HG02840 (cell line): ENCODE measurements around the gene SMARCA2.

Source experiments
- ATAC-seq: cut with Tn5 transposase; IDR thresholded peaks from one replicate; pipeline ENCODE4 v1.9.1; 2021; ENCODE audit warnings: mild to moderate bottlenecking, moderate library complexity, moderate number of reproducible peaks; ENCODE audit not compliant: unreplicated experiment, low FRiP score

Gene SMARCA2

DNA sequence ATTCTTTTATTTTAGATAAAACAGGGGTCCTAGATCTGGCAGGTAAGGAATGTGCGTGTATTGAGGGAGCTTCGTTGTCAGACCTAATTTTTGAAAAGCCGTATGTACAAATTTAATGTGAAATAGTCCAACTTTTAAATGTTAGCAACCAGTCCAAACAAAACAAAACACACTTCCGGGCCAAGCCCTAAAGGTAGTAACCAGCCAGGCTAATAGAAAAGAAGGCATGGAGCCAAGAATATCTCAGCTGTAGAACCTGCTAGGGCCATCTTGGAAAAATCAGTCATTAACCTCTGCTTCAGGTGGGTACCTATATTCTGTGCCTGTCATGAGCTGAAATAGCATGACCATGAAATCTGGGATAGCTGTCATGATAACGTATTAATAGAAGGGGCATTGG lies 71.0 kb downstream of the SMARCA2 start:
- no peak for ATAC-seq

DNA sequence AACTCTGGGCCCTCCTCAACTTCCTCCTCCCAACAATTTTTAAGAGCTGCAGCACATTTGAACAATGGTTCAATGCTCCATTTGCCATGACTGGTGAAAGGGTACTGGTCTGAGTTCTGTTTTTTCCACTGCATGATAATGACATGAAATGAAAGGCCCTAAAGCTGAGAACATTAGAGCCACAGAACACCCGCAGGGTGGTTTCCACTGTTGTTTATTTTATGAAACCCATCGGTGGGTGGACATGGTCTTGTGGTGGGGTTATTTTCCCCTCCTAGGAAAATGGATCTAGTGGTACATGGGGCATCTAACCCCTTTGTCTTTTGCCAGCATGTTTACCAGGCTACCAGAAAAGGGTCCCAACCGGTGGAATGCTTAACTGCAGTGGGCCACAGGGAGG lies 71.8 kb downstream of the SMARCA2 start:
- ATAC-seq: no peak

- no peak for ATAC-seq
Observed at GRCh38 chr9:2087500-2088313, 72.6 kb downstream of the SMARCA2 start.

DNA sequence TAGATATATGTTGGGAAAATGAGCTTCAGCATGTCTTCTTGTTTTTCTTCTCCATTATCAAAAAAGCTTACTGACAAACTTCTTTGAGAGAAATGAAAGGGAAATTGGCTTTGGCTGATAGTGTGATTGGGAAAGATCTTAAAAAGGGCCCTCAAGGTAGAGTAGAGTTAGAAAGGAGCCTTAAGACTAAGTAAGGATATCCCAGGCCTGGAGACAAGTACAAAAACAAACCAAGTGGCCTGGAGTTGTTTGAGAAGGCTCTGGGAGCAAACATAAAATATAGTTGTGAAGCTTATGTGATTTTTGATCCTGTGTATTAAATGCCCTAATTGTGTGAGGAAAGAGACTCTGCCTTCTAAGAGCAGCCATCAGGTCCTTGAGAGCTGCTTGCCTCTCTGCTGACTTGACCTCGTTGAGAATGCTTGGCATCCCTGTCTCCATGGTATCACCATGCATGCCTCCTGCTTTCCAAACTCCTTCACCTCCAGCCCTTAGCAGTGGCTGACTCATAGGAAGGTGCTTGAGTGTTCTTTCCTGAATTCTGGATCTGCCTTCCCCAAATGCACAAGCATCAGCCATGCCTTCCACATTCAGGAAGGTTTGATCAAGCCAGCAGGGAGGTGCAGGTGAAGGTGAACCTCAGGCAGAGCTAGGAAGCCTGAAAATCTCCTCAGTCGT lies 78.9 kb downstream of the SMARCA2 start:
- no peak for ATAC-seq

- ATAC-seq: no peak
Observed at GRCh38 chr9:2096376-2096970, 81.3 kb downstream of the SMARCA2 start.

DNA sequence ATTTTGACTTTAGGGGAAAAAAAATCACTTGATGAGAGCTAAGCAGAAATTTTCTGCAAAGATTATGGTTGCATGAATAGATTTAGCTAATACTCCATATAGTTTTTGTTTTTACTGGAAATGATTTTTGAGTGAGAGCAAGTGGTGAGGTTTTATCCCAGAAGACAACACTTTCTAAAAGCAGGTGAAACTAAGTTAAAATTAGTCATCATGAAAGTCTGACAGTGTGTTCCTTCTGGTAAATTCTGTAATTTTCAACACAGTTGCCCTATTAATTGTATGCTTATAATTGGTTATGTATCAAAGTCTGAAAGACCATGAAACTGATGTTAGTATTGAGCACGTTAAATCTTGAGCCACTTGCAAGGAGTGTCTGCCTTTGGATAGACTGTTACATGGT lies 91.5 kb downstream of the SMARCA2 start:
- no peak for ATAC-seq

GRCh38 chr9:2107906-2108451 lies 92.8 kb downstream of the SMARCA2 start:
- ATAC-seq: no peak

DNA sequence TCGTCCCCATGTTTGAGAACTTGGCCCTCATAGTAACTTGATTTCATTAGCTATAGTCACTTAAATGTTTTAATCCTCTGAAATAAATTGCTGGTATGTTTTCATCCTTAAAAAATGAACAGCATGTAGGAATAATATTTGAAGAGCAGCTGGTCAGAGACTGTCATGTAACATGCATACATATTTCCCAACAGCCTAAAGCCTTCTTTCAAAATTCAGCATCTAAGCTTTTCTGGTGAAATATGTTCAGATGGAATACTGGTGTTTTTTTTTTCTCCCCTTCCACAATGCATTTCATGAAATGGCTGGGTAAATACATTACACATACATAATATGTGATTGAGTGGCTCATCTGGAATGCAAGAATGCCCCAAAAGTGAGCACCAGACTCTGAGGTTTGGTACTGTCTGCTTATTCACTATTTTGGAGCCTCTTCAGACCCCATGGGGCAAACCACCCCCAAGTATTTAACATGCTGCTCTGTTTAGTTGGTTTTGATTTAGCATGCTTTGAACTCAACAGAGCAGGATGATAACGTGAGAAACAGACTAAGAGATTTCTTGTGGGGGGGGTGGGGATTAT lies 94.0 kb downstream of the SMARCA2 start:
- no peak for ATAC-seq

GRCh38 chr9:2110036-2110435 lies 94.9 kb downstream of the SMARCA2 start:
- ATAC-seq: no peak

DNA sequence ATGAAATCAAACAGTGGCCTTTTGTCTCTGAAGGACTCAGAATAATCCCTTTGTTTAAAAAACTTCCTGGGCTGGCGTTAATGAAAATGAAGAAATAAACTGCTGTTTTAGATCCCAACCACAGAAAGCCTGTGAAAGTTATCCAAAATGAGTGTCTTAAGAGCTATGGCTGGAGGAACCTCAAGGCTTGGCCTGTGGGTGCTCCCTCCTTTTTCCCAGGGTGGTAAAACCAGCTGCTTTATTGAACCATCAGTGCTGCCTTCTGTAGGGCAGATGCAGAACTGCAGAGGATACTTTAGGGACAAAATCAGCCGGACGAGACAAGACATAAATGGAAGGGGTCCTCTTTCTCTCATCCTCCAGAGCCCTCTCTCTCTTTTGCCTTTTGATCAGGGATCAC lies 100.9 kb downstream of the SMARCA2 start:
- ATAC-seq: no peak

DNA sequence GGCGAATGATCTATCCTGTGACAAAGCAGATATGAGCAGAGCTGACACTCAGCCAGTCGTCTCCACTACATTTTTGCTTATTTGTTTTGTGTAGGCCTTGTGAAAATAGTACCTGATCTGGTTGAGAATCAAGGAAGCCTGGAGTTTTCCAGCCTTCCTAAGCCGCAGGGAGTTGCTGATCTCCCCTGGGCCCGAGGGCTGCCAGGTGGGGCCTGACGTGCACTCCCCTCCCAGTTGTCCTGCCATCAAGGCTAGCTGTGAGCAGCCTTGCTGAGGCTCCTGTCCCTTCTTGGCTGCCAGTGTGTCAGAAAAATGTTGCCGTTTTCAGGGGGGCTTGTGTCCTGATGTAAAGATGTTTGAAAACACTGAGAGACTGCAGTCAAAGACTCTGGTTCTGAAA lies 102.4 kb downstream of the SMARCA2 start:
- ATAC-seq: no peak

DNA sequence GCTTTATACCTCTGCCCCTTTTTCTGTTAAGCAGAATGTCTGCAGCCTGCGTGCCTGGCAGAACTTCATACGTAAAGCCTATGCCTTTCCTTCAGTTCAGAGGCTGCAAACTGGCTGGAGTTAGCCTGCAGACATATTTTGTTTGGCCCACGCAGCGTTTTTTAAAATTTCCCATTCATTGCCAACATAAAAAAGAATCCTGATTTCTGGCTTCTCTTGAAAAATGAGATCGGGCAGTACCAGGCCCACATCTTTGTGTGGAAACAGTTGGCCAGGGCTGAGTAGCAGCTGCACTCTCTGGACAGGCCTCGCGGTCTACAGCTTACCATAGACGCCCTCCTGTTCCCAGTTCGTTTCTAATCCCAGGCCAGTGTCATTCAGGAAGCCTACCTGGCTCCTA lies 104.4 kb downstream of the SMARCA2 start:
- ATAC-seq: no peak

DNA sequence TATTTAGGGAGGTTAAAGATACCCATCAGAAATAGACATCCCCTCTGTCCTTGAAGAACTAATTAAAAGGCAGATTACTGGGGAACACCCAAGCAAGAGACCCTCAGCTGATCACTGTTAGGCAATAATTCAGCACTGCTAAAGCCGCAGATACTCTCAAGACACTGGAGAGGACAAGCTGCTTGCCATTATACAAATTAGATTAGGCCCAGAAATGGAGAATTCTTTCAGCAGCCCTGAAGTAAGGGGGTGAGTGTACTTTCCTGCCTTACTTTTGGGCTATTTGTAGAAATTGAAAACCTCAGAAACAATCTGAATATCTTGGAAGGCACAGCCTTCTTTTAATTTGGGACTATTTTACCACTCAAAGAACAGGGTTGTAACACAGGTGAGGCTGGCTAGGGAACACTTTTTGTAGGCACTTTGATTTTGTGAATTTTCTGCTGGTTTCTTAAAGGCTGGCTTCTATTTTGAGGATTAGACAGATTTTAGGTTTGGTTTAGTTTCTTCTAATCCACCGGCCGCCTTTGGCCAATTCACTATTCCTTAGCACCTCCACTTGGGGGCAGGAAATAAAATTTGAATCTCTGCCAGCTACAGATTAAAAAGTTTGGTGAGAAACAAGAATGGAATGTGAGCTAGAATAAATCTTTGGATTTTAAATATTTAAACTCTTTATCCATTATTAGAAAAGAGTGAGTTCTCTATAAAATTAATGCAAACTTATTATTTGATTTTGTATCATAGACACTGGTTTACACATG lies 106.0 kb downstream of the SMARCA2 start:
- no peak for ATAC-seq

DNA sequence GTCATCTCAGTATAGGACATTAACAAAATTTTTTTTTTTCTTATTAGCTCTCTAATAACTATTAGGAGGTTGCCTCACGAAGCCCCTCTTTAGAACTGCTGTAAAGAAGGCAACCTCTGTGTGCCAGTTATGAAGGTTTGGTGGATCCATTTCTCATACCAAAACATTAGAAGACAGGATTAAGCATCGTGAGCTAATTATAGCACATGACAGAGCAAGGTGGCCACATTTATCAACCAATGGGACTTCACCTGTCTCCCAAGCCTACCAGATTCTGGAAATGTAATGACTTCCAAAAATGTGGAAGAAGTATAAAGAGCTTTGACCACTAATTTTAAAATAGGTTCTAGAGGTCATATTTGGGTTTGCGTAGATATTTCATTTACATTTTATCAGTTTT lies 107.2 kb downstream of the SMARCA2 start:
- ATAC-seq: no peak

DNA sequence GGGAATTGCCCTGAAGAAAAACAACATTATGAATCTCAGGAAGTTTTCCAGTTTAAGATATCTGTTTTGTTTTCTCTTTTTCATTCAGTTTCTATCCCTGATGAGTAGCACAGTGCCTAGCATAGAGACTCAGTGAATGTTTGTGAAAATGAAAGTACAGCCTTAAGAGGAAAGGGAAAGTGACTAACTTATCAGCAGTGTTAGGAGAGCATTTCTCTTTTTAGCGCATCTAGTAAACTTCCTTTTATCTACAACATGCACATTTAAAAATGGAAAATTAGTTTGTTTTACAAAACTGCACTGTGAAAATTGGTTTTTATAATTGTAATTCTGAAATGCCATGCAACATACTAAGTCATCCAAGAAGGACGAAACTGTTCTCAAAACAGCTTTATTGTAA lies 110.8 kb downstream of the SMARCA2 start:
- ATAC-seq: peak; percentile 77

DNA sequence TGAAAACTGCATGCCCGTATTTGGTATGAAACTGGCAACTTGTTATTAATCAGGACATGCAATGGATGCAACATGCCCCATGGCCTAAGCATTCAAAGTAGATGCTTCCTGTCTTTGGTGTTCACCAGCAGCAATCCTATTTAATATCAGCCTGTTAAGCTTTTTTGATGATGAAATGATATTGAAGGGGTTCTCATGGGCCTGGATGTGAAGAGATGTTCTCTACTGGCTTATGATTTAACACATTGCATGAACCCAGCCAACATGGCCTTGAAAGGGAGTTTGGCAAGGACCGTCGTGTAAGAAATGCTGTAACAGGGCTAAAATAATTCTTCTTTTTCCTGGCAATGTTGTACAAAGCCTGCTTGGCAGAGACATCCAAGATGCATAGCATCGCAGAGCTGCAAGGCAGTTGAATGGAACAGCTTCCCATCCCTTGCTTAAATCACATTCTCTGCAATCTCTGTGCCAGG lies 111.2 kb downstream of the SMARCA2 start:
- ATAC-seq: no peak

- ATAC-seq: no peak
Observed at GRCh38 chr9:2127486-2127885, 112.3 kb downstream of the SMARCA2 start.

- no peak for ATAC-seq
Observed at GRCh38 chr9:2128141-2128540, 113.0 kb downstream of the SMARCA2 start.

GRCh38 chr9:2128618-2129017 lies 113.5 kb downstream of the SMARCA2 start:
- no peak for ATAC-seq

GRCh38 chr9:2130941-2131340 lies 115.8 kb downstream of the SMARCA2 start:
- ATAC-seq: no peak
